ENCODE data around the gene DOHH. TPM values are rescaled to one million over a fixed set of nuclear protein-coding genes. Genes with fewer than 3 reads are reported as not detected.

The DOHH gene
- total and polyA plus RNA-seq, 2 donors (not counting 3 experiments of a cell fraction or from before 2014, with no cell fraction given): 8.7 to 15.2 TPM

GRCh38 chr19:3459965-3460582 lies 40.4 kb downstream of the DOHH start:
- CTCF ChIA-PET: interaction anchor here (1.7 to 1.8 kb wide), 2 partner anchors 9 to 13 kb away, joined by 4 to 7 read pairs; no protein-coding TSS in a partner anchor

GRCh38 chr19:3459089-3459881 lies 41.2 kb downstream of the DOHH start:
- Histone ChIP-seq H3K36me3 (ENCODE audit: control insufficient read depth in 2 of 2, extremely low read depth in 1 of 2, insufficient read depth in 2 of 2, low read length in 2 of 2) (peaks cover 0 to 19% of the 10 kb centered on the region in 2 experiments), H2AFZ (ENCODE audit: low read depth, low read length) (no peak overlapping the region), H3K9me1 (replicated peaks; ENCODE audit: control insufficient read depth, extremely low read depth, insufficient read depth, low read length) (no peaks in the 10 kb centered on the region), H3K27ac (ENCODE audit: insufficient read depth, low read depth, low read length) (peak overlapping the region; percentile 82), H4K20me1 (replicated peaks; ENCODE audit: control insufficient read depth, extremely low read depth, insufficient read depth, low read length) (no peaks in the 10 kb centered on the region), H3K4me1 (ENCODE audit: control insufficient read depth, extremely low read depth, insufficient read depth, low read length) (peaks cover 26% of the 10 kb centered on the region), H3K27me3 (ENCODE audit: control insufficient read depth in 2 of 2, insufficient read depth in 2 of 2, low read length in 2 of 2) (no peaks in the 10 kb centered on the region), H3K4me2 (ENCODE audit: insufficient read depth, low read length) (peak overlapping the region; percentile 2), H3K9ac (replicated peaks; ENCODE audit: extremely low read depth, insufficient read depth, low read length) (peak overlapping the region; percentile 67), H3K79me2 (ENCODE audit: control insufficient read depth, insufficient read depth, low read length) (no peaks in the 10 kb centered on the region), H3K4me3 (replicated peaks in 1 of 3; ENCODE audit: insufficient read depth in 1 of 3, low read depth in 1 of 3, low read length in 3 of 3) (peak overlapping the region in 1 of 3 experiments; percentile 12), H3K9me3 (replicated peaks; ENCODE audit: control insufficient read depth, insufficient read depth, low read length) (no peaks in the 10 kb centered on the region)
- FAIRE-seq: peak; percentile 98
- TF ChIP-seq GATA2 (IDR thresholded peaks at IDR 0.05; ENCODE audit: insufficient read depth, insufficient read length, low read depth, low read length) (no peak), MAX (IDR thresholded peaks at IDR 0.05; ENCODE audit: insufficient read depth, insufficient read length) (peak; percentile 44), POLR2AphosphoS5 (IDR thresholded peaks at IDR 0.05; ENCODE audit: insufficient read depth, low read depth, low read length) (peak; percentile 12)
- ChIA-PET POLR2A (interaction anchor here (0.7 kb wide), 1 partner anchor 237 kb away, joined by 3 read pairs; no protein-coding TSS in a partner anchor), CTCF (interaction anchor here (0.7 to 1.8 kb wide), 9 partner anchors 10 to 154 kb away, joined by 3 to 7 read pairs (median 4); no protein-coding TSS in a partner anchor)
- no TSS peak for BruUV-seq (replicated peaks)
- dilution Hi-C loops (cut with MboI; ENCODE audit: extremely low pct_ligation_motif_present, low sequenced_read_pairs): no loop called here
- peak; percentile 96 for DNase-seq (ENCODE audit: low read depth, low spot score)
- intact Hi-C loops (cut with micrococcal nuclease): loop anchor here (1.0 to 2.0 kb wide), 3 partner anchors 8 to 92 kb away; partner anchors contain the start of gene NFIC

More at GRCh38 chr19:3459965-3460582, 40.4 kb downstream of the DOHH start:
- intact Hi-C loops (cut with micrococcal nuclease) (loop anchor here (1.0 to 2.0 kb wide), 3 partner anchors 9 to 93 kb away; partner anchors contain the start of gene NFIC), dilution Hi-C loops (cut with MboI; ENCODE audit: extremely low pct_ligation_motif_present, low sequenced_read_pairs) (no loop called here)
- no peak overlapping the region for H3K4me2 ChIP-seq (ENCODE audit: insufficient read depth, low read length)
- peak overlapping the region; percentile 67 for H3K9ac ChIP-seq (replicated peaks; ENCODE audit: extremely low read depth, insufficient read depth, low read length)
- DNase-seq (ENCODE audit: low read depth, low spot score) (no peak), FAIRE-seq (no peak)
- no TSS peak for BruUV-seq (replicated peaks)
- no peak overlapping the region for H2AFZ ChIP-seq (ENCODE audit: low read depth, low read length)
- no peaks in the 10 kb centered on the region for H3K27me3 ChIP-seq (ENCODE audit: control insufficient read depth in 2 of 2, insufficient read depth in 2 of 2, low read length in 2 of 2)
- peaks cover 26% of the 10 kb centered on the region for H3K4me1 ChIP-seq (ENCODE audit: control insufficient read depth, extremely low read depth, insufficient read depth, low read length)
- H3K9me3 ChIP-seq (replicated peaks; ENCODE audit: control insufficient read depth, insufficient read depth, low read length): no peaks in the 10 kb centered on the region
- peaks cover 0 to 13% of the 10 kb centered on the region in 2 experiments for H3K36me3 ChIP-seq (ENCODE audit: control insufficient read depth in 2 of 2, extremely low read depth in 1 of 2, insufficient read depth in 2 of 2, low read length in 2 of 2)
- TF ChIP-seq EZH2 (IDR thresholded peaks at IDR 0.05; ENCODE audit: borderline replicate concordance, low read depth, low read length, severe bottlenecking) (no peak), POLR2A (IDR thresholded peaks at IDR 0.05; ENCODE audit: low read depth, low read length) (no peak), GATA2 (IDR thresholded peaks at IDR 0.05; ENCODE audit: insufficient read depth, insufficient read length, low read depth, low read length) (no peak)
- no peaks in the 10 kb centered on the region for H3K9me1 ChIP-seq (replicated peaks; ENCODE audit: control insufficient read depth, extremely low read depth, insufficient read depth, low read length)
- no peaks in the 10 kb centered on the region for H4K20me1 ChIP-seq (replicated peaks; ENCODE audit: control insufficient read depth, extremely low read depth, insufficient read depth, low read length)
- H3K27ac ChIP-seq (ENCODE audit: insufficient read depth, low read depth, low read length): peak overlapping the region; percentile 82
- H3K4me3 ChIP-seq (replicated peaks in 1 of 3; ENCODE audit: insufficient read depth in 1 of 3, low read depth in 1 of 3, low read length in 3 of 3): no peak overlapping the region
- H3K79me2 ChIP-seq (ENCODE audit: control insufficient read depth, insufficient read depth, low read length): no peaks in the 10 kb centered on the region
- POLR2A ChIA-PET: interaction anchor here (0.7 kb wide), 1 partner anchor 237 kb away, joined by 3 read pairs; no protein-coding TSS in a partner anchor

Measured in endothelial cell of umbilical vein (primary cell).